GM23248 (cell line): ENCODE measurements around the gene ZBTB7C.

Experiments used
- EZH2 ChIP-seq: fragments of 200-600 bp; sonication (generic); IDR thresholded peaks from 2 replicates; pipeline ENCODE4 v1.6.1; 2018; ENCODE audit warnings: antibody characterized with exemption, mild to moderate bottlenecking; ENCODE audit not compliant: insufficient read depth, poor library complexity, severe bottlenecking
- EZH2phosphoT487 ChIP-seq: fragments of 200-600 bp; sonication (generic); IDR thresholded peaks from 2 replicates; pipeline ENCODE4 v1.6.1; 2018; ENCODE audit warnings: antibody characterized with exemption, moderate library complexity, mild to moderate bottlenecking, low read depth; ENCODE audit not compliant: insufficient read depth

DNA sequence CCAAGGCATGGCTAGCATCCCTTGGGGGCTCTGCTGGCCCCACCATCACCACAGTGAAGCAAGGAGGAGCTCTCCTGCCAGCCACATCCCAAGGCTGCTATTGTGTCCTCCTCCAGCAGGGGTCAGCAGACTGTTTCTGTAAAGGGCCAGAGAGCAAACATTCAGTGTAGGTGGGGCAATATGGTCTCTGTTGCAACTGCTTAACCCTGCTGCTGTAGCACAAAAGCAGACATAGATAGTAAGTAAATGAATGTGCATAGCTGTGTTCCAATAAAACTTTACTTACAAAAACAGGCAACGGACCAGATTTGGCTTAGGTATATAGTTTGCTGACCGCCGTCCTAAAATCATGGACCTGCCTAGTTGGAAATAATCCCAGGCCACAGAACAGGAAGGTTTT is 36.4 kb upstream of the ZBTB7C start:
- TF ChIP-seq EZH2: no peak
- TF ChIP-seq EZH2phosphoT487: no peak
